Activated CD8-positive, alpha-beta memory T cell treated with anti-CD3 and anti-CD28 coated beads, Interleukin-2, amount 10 ng/mL, durations not matched to agents 7 days and 5 days (primary cell): ENCODE data around the gene CRELD2. TPM values are rescaled to one million over a fixed set of nuclear protein-coding genes. Genes with fewer than 3 reads are reported as not detected.

Experiments used
- ATAC-seq: fragments of 150-1000 bp; cut with Tn5 transposase; one replicate; pipeline ENCODE4 v1.10.0; 2021; ENCODE audit warnings: moderate library complexity
- CTCF ChIA-PET: fragments of 350-600 bp; sonication (Branson Sonifier 250); formaldehyde crosslinking; loops from one replicate; lab custom pipeline; 2021; ENCODE audit warnings: antibody characterized with exemption; lab: Charles Lee
- DNase-seq: peaks from one replicate; pipeline ENCODE4 v3.0.0-alpha.2; 2020
- H3K27ac Mint-ChIP-seq: one replicate; pipeline ENCODE4 v1.8.0; 2021; ENCODE audit warnings: mild to moderate bottlenecking, mixed read lengths
- H3K27me3 Mint-ChIP-seq: one replicate; pipeline ENCODE4 v1.8.0; 2021; ENCODE audit warnings: mixed read lengths
- H3K36me3 Mint-ChIP-seq: one replicate; pipeline ENCODE4 v1.8.0; 2021; ENCODE audit warnings: mild to moderate bottlenecking, mixed read lengths
- H3K4me1 Mint-ChIP-seq: one replicate; pipeline ENCODE4 v1.8.0; 2021; ENCODE audit warnings: mixed read lengths
- H3K4me3 Mint-ChIP-seq: one replicate; pipeline ENCODE4 v1.8.0; 2021; ENCODE audit warnings: mild to moderate bottlenecking, moderate library complexity, mixed read lengths
- H3K9me3 Mint-ChIP-seq: one replicate; pipeline ENCODE4 v1.8.0; 2022; ENCODE audit warnings: low read depth, mixed read lengths
- total RNA-seq, 2 experiments: library from RNA; stranded (reverse); gene quantifications; one replicate each; pipeline ENCODE4 v1.2.3, GENCODE V29; 2021

CRELD2 gene, protein sequence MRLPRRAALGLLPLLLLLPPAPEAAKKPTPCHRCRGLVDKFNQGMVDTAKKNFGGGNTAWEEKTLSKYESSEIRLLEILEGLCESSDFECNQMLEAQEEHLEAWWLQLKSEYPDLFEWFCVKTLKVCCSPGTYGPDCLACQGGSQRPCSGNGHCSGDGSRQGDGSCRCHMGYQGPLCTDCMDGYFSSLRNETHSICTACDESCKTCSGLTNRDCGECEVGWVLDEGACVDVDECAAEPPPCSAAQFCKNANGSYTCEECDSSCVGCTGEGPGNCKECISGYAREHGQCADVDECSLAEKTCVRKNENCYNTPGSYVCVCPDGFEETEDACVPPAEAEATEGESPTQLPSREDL
- total RNA-seq, result 10 to 100 TPM; 43.9 to 51.2 TPM

DNA sequence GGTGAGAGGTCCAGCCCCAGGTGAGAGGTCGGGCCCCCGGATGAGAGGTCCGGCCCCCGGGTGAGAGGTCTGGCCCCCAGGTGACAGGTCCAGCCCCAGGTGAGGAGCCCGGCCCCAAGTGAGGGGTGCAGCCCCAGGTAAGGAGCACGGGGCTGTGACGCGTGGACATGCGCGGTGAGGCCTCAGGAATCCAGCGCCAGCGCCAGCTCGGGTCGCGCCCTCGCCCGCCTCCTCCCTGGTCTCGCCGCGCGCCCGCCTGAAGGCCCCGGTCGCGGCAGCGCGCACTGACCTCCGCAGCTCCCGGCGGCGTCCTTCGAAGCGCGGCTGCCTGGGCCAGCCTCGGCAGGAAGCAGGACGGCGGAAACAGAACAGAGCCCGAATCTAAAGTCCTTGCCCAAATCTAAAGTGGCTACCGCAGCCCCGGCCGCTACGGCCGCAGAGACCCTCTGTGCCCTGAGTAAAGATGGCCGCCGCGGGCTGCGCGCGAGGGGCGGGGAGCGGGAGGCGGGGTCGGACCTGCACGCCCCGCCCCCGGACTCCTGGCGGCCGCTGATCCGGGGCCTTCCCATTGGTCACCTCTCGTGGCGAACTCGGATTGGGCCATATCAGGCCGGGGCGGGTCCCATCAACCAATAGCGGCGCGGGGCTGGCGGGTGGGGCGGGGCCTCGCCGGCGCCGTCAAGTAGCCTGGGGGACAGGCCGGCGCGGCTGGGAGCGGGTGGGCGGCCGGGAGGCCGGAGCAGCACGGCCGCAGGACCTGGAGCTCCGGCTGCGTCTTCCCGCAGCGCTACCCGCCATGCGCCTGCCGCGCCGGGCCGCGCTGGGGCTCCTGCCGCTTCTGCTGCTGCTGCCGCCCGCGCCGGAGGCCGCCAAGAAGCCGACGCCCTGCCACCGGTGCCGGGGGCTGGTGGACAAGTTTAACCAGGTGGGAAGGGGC, at the start of gene CRELD2, which contains the start of gene ALG12:
TSS of gene CRELD2 (plus strand) at position 661 of the 937 bp plus-strand sequence. CDS start at position 797, 136 bp downstream.
TSS of gene ALG12 (minus strand) at position 465 of the 937 bp plus-strand sequence. CDS start 4,673 bp downstream, outside the sequence.
- DNase-seq, result peak; percentile 98
- peak within 1 kb of the TSS; percentile 86 for H3K27ac Mint-ChIP-seq
- H3K4me1 Mint-ChIP-seq, result peaks cover 21% of the 10 kb centered on the region
- no peaks in the 10 kb centered on the region for H3K36me3 Mint-ChIP-seq
- CTCF ChIA-PET, result interaction anchor here (1.1 to 2.8 kb wide), 4 partner anchors 13 to 151 kb away, joined by 3 to 12 read pairs (median 4); no protein-coding TSS in a partner anchor
- no peaks in the 10 kb centered on the region for H3K27me3 Mint-ChIP-seq
- H3K9me3 Mint-ChIP-seq, result no peaks in the 10 kb centered on the region
- peak within 1 kb of the TSS; percentile 78 for H3K4me3 Mint-ChIP-seq
- peak; percentile 99 for ATAC-seq

DNA sequence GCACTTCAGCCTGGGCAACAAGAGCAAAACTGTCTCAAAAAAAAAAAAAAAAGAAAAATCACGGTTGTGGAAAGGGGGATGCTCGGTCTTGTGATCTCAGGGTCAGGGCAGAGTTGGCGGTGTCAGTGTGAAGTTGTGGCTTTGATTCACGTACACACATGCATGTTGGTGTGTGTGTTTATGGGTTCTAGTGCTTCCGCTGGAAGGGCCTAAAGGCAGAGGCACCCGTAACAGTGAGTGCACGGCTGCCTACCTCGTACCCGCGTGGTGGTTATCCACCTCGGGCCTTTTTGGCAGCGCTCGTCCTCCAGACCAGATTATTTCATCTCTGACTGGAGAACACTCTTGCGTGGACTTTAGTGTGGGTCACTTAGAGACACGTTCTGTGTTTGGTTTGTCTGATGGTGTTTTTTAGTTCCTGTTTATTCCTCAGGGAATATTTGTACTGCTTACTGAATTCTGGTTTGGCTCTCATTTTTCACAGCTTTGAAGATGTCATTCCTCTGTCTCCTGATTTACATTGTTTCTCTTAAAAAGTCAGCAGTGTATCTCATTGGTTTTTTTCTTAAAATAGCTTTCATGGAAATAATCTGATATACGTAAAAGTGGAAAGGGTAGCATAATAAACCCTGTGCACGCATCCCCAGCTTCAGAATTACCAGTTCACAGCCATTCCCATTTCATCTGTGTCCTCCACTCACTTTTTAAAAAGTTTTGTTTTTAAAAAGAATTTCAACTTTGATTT, 49.2 kb upstream of the CRELD2 start:
- CTCF ChIA-PET, result interaction anchor here (1.0 to 1.7 kb wide), 6 partner anchors 8 to 51 kb away, joined by 3 to 6 read pairs (median 4); no protein-coding TSS in a partner anchor
- Mint-ChIP-seq H3K27ac (peak overlapping the region; percentile 41), H3K9me3 (peaks cover 22% of the 10 kb centered on the region), H3K4me1 (peaks cover 63% of the 10 kb centered on the region), H3K4me3 (no peak overlapping the region), H3K27me3 (no peaks in the 10 kb centered on the region), H3K36me3 (peaks cover 68% of the 10 kb centered on the region)
- ATAC-seq (no peak), DNase-seq (no peak)

DNA sequence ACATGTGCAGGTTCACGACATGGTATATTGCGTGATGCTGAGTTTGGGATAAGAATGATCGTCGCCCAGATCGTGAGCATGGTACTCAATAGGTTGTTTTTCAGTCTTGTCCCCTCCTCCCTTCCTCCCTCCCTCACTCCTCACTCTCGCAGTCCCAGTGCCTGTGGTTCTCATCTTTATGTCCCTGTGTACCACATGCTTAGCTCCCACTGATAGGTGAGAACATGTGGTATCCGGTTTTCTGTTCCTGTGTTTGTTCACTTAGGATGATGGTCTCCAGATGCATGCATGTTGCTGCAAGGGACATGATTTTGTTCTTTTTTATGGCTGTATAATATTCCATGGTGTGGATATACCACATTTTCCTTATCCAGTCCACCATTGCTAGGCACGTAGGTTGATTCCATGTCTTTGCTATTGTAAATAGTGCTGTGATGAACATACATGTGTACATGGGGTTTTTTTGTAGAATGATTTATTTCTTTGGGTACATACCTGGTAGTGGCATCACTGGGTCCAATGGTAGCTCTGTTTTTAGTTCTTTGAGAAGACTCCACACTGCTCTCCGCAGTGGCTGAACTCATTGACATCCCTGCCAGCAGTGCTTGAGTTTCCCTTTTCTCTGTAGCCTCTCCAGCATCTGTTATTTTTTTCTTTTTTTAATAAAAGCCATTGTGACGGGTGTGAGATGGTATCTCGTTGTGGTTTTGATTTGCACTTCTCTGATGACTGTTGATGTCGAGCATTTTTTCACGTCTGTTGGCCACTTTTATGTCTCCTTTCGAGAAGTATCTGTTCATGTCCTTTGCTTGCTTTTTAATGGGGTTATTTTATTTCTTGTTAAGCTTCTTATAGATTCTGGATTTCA, 48.4 kb upstream of the CRELD2 start:
- Mint-ChIP-seq H3K27me3 (no peaks in the 10 kb centered on the region), H3K27ac (peak overlapping the region; percentile 72), H3K9me3 (peaks cover 22% of the 10 kb centered on the region), H3K4me1 (peaks cover 63% of the 10 kb centered on the region), H3K36me3 (peaks cover 68% of the 10 kb centered on the region), H3K4me3 (no peak overlapping the region)
- peak; percentile 56 for DNase-seq
- CTCF ChIA-PET, result interaction anchor here (1.2 to 1.7 kb wide), 2 partner anchors 22 to 44 kb away, joined by 3 to 4 read pairs; no protein-coding TSS in a partner anchor
- peak; percentile 62 for ATAC-seq

DNA sequence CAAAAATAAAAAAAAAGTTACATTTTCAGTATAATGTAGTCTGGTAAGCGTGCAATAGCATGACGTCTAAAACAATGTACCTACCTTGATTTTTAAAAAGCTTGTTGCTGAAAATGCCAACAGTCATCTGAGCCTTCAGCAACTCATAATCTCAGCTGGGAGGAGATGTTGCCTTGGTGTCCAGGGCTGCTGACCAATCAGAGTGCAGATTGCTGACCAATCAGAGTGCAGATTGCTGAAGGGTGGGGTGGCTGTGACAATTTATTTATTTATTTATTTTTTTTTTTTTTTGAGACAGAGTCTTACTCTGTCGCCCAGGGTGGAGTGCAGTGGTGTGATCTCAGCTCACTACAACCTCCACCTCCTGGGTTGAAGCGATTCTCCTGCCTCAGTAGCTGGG, 47.0 kb upstream of the CRELD2 start:
- Mint-ChIP-seq H3K4me1 (peaks cover 54% of the 10 kb centered on the region), H3K9me3 (peaks cover 13% of the 10 kb centered on the region), H3K36me3 (peaks cover 67% of the 10 kb centered on the region), H3K27me3 (no peaks in the 10 kb centered on the region), H3K27ac (no peak overlapping the region), H3K4me3 (no peak overlapping the region)
- ATAC-seq, result no peak
- CTCF ChIA-PET, result interaction anchor here (0.9 to 1.0 kb wide), 2 partner anchors 9 to 104 kb away, joined by 3 to 4 read pairs; no protein-coding TSS in a partner anchor
- DNase-seq, result no peak

DNA sequence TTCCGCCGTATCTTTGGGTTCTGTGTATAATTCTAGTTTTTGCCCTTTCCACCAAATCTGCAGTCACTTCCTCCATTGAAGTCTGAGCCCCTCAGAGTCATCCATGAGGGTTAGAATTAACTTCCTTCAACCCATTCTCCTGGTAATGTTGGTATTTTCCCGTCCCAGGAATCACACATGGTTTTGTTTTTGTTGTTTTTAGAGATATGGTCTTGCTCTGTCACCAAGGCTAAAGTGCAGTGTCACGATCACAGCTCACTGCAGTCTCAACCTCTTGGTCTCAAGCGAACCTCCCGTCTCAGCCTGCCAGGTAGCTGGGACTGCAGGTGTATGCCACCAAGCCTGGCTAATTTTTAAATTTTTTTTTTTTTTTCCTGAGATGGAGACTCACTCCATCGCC, 46.1 kb upstream of the CRELD2 start:
- Mint-ChIP-seq H3K4me3 (no peak overlapping the region), H3K27me3 (no peaks in the 10 kb centered on the region), H3K4me1 (peaks cover 45% of the 10 kb centered on the region), H3K27ac (no peak overlapping the region), H3K36me3 (peaks cover 64% of the 10 kb centered on the region), H3K9me3 (peaks cover 10% of the 10 kb centered on the region)
- no peak for ATAC-seq
- no peak for DNase-seq
- CTCF ChIA-PET, result interaction anchor here (0.6 to 1.0 kb wide), 3 partner anchors 8 to 105 kb away, joined by 3 to 4 read pairs (median 4); no protein-coding TSS in a partner anchor

DNA sequence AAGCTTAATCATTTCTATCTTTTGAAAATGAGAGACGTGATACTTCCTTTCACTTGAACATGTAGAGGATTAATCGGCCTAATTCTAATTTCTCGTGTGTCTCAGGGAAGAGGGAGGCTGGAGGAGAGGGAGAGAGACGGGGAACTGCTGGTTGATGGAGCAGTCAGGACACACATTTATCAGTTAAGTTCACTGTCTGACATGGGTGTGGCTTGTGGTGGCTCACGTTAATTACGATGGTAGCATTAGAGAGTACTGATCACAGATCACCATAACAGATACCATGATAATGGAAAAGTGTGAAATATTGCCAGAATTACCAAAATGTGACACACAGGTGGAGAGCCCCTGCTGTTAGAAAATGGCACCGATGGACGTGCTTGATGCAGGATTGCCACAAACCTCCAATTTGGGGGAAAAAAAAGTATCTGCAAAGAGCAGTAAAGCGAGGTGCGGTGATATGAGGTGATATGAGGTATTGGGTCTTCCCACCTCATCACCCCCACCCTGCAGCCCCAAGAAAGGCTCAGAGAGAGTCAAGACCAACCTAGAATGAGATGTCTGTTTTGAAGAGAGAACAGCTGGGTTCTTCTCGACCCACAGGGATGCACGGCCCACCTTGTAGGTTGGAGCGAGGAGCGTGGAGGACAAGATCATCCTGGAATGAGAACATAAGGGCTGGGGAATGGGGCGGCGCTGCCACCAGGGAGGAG, 45.0 kb upstream of the CRELD2 start:
- peaks cover 61% of the 10 kb centered on the region for H3K36me3 Mint-ChIP-seq
- H3K4me1 Mint-ChIP-seq, result peaks cover 40% of the 10 kb centered on the region
- no peak for ATAC-seq
- H3K9me3 Mint-ChIP-seq, result peaks cover 12% of the 10 kb centered on the region
- no peak overlapping the region for H3K27ac Mint-ChIP-seq
- CTCF ChIA-PET, result no interaction called here
- DNase-seq, result no peak
- no peaks in the 10 kb centered on the region for H3K27me3 Mint-ChIP-seq
- no peak overlapping the region for H3K4me3 Mint-ChIP-seq

DNA sequence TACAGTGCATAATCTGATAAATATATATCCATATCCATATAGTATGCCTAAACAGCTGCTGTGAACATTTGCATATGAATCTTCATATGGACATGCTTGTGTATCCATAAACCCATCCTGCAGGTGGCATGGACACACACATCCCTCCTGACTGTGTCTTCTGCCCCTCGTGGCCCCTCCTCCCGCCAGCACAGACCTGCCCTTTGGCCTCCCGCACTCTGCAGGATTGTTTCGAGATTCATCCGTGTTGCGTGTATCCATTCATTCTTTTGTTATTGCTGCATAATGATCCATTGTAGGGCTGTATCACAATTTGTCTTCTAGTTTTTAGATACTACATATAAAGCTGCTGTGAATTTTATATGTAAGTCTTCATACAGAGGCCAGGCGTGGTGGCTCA, 40.8 kb upstream of the CRELD2 start:
- DNase-seq (no peak), ATAC-seq (no peak)
- CTCF ChIA-PET, result interaction anchor here (1.5 kb wide), 1 partner anchor 9 kb away, joined by 6 read pairs; no protein-coding TSS in a partner anchor
- peaks cover 45% of the 10 kb centered on the region for H3K36me3 Mint-ChIP-seq
- H3K27me3 Mint-ChIP-seq, result no peaks in the 10 kb centered on the region
- no peak overlapping the region for H3K27ac Mint-ChIP-seq
- H3K4me1 Mint-ChIP-seq, result peaks cover 40% of the 10 kb centered on the region
- peaks cover 2% of the 10 kb centered on the region for H3K9me3 Mint-ChIP-seq
- H3K4me3 Mint-ChIP-seq, result no peak overlapping the region

DNA sequence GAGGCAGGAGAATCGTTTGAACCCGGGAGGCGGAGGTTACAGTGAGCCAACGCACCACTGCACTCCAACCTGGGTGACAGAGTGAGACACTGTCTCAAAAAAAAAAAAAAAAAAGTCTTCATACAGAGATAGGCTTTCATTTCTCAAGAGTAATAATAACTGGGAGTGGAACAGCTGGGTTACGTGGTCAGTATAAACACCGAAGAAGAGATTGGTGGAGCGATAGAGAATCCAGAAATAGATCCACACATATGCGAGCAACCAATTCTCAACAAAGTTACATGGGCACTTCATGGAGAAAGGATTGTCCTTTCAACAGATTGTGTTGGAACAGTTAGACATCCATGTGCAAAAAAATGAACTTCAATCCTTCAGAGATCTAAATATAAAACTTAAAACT, 40.2 kb upstream of the CRELD2 start:
- peaks cover 44% of the 10 kb centered on the region for H3K36me3 Mint-ChIP-seq
- peaks cover 2% of the 10 kb centered on the region for H3K9me3 Mint-ChIP-seq
- no peak for DNase-seq
- peaks cover 40% of the 10 kb centered on the region for H3K4me1 Mint-ChIP-seq
- CTCF ChIA-PET, result no interaction called here
- H3K27ac Mint-ChIP-seq, result no peak overlapping the region
- no peak overlapping the region for H3K4me3 Mint-ChIP-seq
- ATAC-seq, result no peak
- no peaks in the 10 kb centered on the region for H3K27me3 Mint-ChIP-seq

DNA sequence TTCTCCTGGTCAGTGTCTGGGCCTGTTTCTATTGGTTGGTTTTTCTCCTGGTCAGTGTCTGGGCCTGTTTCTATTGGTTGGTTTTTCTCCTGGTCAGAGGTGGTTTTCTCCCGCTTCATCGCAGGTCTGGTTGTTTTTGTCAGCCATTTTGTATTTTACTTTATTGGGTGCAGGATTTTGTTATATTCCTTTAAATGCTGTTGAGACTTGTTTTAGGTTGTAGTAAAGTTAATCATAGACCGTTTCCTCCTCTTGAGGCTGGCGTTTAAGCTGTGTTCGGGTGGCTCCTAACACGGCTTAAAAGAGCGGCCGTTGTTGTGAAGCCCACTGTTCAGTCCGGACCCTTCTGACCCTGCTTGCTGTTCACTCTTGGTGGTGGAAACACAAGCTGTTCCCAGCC, 38.6 kb upstream of the CRELD2 start:
- H3K27me3 Mint-ChIP-seq, result no peaks in the 10 kb centered on the region
- peaks cover 47% of the 10 kb centered on the region for H3K36me3 Mint-ChIP-seq
- H3K27ac Mint-ChIP-seq, result peak overlapping the region; percentile 90
- DNase-seq, result no peak
- H3K4me3 Mint-ChIP-seq, result peak overlapping the region; percentile 58
- ATAC-seq, result no peak
- peaks cover 2% of the 10 kb centered on the region for H3K9me3 Mint-ChIP-seq
- peaks cover 39% of the 10 kb centered on the region for H3K4me1 Mint-ChIP-seq
- CTCF ChIA-PET, result interaction anchor here (1.1 to 2.9 kb wide), 5 partner anchors 8 to 112 kb away, joined by 3 to 12 read pairs (median 4); no protein-coding TSS in a partner anchor

DNA sequence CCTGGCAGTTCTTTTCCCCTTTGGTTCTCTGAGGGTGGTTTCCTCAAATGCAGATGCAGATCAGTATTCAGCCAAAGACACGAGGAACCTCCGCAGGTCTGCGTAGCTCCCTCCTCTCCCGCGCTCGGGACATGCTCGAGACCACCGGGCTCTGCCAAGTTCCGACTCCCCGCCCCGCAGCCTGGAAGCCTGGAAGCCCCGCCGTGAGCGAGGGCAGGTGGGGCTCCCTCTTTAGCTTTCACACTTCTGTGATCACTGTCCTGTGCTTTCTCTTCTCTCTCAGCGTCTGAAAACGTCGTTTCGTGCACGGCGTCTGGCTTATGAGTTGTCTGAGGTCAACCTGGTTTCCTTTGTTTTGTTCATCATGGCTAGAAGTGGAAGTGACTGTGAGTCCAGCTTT, 38.2 kb upstream of the CRELD2 start:
- Mint-ChIP-seq H3K27me3 (no peaks in the 10 kb centered on the region), H3K27ac (peak overlapping the region; percentile 90), H3K36me3 (peaks cover 48% of the 10 kb centered on the region), H3K9me3 (peaks cover 2% of the 10 kb centered on the region), H3K4me3 (peak overlapping the region; percentile 58), H3K4me1 (peaks cover 39% of the 10 kb centered on the region)
- ATAC-seq (peak; percentile 86), DNase-seq (peak; percentile 76)
- CTCF ChIA-PET, result interaction anchor here (1.1 to 2.9 kb wide), 6 partner anchors 9 to 113 kb away, joined by 3 to 12 read pairs (median 4); no protein-coding TSS in a partner anchor

DNA sequence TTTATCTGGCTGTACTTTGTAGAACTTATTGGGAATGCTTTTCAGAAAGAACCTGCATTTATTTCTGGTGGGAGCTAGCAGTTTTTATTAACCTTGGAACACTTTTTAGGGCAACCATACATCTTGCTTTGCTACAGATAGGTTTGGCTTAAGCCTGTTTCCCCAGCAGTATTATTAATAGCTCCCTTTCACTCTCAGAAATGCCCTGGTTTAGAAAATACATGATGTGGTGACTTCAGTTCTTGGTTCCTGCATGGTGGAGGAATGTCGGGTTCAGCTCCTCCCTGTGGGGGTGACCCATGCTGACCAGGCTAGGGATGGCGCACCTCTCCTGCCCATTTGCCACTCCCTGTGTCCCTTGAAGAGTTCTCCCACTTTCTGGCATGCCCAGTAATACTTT, 36.6 kb upstream of the CRELD2 start:
- CTCF ChIA-PET, result interaction anchor here (1.5 kb wide), 2 partner anchors 14 to 114 kb away, joined by 4 to 5 read pairs; no protein-coding TSS in a partner anchor
- peaks cover 48% of the 10 kb centered on the region for H3K36me3 Mint-ChIP-seq
- H3K27ac Mint-ChIP-seq, result peak overlapping the region; percentile 68
- DNase-seq (no peak), ATAC-seq (no peak)
- peaks cover 2% of the 10 kb centered on the region for H3K9me3 Mint-ChIP-seq
- peaks cover 41% of the 10 kb centered on the region for H3K4me1 Mint-ChIP-seq
- no peak overlapping the region for H3K4me3 Mint-ChIP-seq
- no peaks in the 10 kb centered on the region for H3K27me3 Mint-ChIP-seq
